Measurements from ENCODE around the gene TMEM138.

The TMEM138 gene

DNA sequence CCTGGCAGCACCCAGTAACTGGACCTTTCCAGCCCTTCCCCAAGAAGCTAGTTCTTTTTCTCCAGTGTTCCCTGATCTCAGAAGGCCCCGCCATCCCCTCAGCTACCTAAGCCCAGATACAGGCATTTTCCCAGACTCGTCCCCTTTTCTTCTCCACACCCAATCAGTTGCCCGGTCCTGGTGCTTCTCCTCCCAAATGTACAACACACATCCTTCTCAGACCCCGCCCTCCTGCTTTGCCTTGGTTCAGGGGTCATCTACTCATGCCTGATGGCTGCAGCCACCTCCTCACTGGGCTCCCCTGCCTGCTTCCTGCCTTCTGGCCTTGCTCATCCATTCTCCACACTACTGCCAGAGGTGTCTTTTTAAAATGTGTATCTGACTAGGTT is 22.7 kb upstream of the TMEM138 start:
- Histone ChIP-seq H2BK15ac (replicated peaks; ENCODE audit: low read depth) (no peak overlapping the region), H3K56ac (ENCODE audit: low read length) (no peak overlapping the region), H3K4me2 (ENCODE audit: low read length) (no peak overlapping the region), H3K4ac (ENCODE audit: low read depth, low read length) (no peak overlapping the region), H3K23ac (ENCODE audit: low read length) (no peak overlapping the region), H2AK5ac (ENCODE audit: low read length) (no peak overlapping the region), H4K8ac (ENCODE audit: low read depth, low read length) (no peak overlapping the region), H3K79me2 (ENCODE audit: control insufficient read depth, insufficient read depth, low read length) (no peaks in the 10 kb centered on the region), H3K36me3 (ENCODE audit: control insufficient read depth, insufficient read depth, low read length) (no peaks in the 10 kb centered on the region), H3K9ac (ENCODE audit: low read length) (no peak overlapping the region), H3K27ac (ENCODE audit: low read depth, low read length) (no peak overlapping the region), H3K4me3 (ENCODE audit: low read length) (no peak overlapping the region), H3K18ac (ENCODE audit: low read length) (no peak overlapping the region), H3K27me3 (ENCODE audit: insufficient read depth, low read length, poor library complexity) (no peaks in the 10 kb centered on the region), H2BK5ac (ENCODE audit: low read length) (no peak overlapping the region), H3K4me1 (ENCODE audit: control insufficient read depth, low read depth, low read length) (no peaks in the 10 kb centered on the region), H3K79me1 (ENCODE audit: low read length) (no peaks in the 10 kb centered on the region), H4K5ac (ENCODE audit: low read length) (no peak overlapping the region), H2BK120ac (ENCODE audit: low read depth, low read length) (no peak overlapping the region)
- no peak for DNase-seq
- WGBS (ENCODE audit: extremely low coverage, insufficient coverage, low lambda C conversion rate): no CpG with 5 or more reads among the region's 4 CpGs

DNA sequence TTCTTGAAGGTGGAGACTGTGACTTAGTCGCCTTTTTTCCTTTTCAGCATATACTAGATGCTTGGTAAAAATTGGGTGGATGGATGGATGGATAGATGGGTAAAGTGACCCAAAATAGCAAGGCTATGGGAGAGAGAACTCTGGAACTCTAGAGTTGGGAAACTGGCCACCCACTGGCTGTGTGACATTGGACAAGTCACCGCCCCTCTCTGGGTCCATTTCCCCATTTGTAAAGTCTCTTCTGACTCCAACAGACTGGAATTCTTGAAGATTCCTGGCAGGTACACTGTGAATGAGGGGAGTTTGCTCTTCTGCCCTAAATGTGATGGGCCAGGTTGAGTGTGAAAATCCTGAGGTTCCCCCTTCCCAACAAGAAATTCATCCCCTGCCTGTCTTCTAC is 21.2 kb upstream of the TMEM138 start:
- no peak overlapping the region for H3K18ac ChIP-seq (ENCODE audit: low read length)
- no peaks in the 10 kb centered on the region for H3K79me2 ChIP-seq (ENCODE audit: control insufficient read depth, insufficient read depth, low read length)
- H2BK120ac ChIP-seq (ENCODE audit: low read depth, low read length): no peak overlapping the region
- no peak overlapping the region for H3K4me2 ChIP-seq (ENCODE audit: low read length)
- H4K8ac ChIP-seq (ENCODE audit: low read depth, low read length): no peak overlapping the region
- H3K56ac ChIP-seq (ENCODE audit: low read length): no peak overlapping the region
- no peaks in the 10 kb centered on the region for H3K27me3 ChIP-seq (ENCODE audit: insufficient read depth, low read length, poor library complexity)
- no peaks in the 10 kb centered on the region for H3K79me1 ChIP-seq (ENCODE audit: low read length)
- H3K4me1 ChIP-seq (ENCODE audit: control insufficient read depth, low read depth, low read length): no peaks in the 10 kb centered on the region
- H2AK5ac ChIP-seq (ENCODE audit: low read length): no peak overlapping the region
- no peak overlapping the region for H3K4me3 ChIP-seq (ENCODE audit: low read length)
- H2BK15ac ChIP-seq (replicated peaks; ENCODE audit: low read depth): no peak overlapping the region
- no peak overlapping the region for H3K4ac ChIP-seq (ENCODE audit: low read depth, low read length)
- no CpG with 5 or more reads among the region's 2 CpGs for WGBS (ENCODE audit: extremely low coverage, insufficient coverage, low lambda C conversion rate)
- no peak for DNase-seq
- no peak overlapping the region for H3K23ac ChIP-seq (ENCODE audit: low read length)
- H4K5ac ChIP-seq (ENCODE audit: low read length): no peak overlapping the region
- H3K9ac ChIP-seq (ENCODE audit: low read length): no peak overlapping the region
- no peak overlapping the region for H3K27ac ChIP-seq (ENCODE audit: low read depth, low read length)
- no peak overlapping the region for H2BK5ac ChIP-seq (ENCODE audit: low read length)
- no peaks in the 10 kb centered on the region for H3K36me3 ChIP-seq (ENCODE audit: control insufficient read depth, insufficient read depth, low read length)

DNA sequence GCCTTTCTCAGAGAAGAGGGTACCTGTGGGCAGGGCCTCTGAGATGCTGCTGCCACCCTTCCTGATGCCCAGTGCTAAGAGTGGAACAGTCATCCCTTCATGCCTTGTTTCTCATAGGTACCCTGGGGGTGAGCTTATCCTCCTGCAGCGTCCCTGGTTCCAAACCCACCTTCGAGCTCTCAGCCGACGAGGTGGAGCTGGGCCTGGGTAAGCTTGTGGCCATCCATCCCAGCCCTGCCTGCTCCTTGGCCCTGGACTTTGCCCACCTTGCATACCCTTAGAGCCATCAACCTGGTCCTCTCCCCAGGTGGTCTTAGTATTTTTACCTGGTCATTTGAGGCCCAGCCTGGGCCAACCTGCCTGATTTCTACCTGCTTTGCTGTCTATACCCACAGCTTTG is 20.5 kb upstream of the TMEM138 start:
- no peaks in the 10 kb centered on the region for H3K36me3 ChIP-seq (ENCODE audit: control insufficient read depth, insufficient read depth, low read length)
- H3K79me1 ChIP-seq (ENCODE audit: low read length): no peaks in the 10 kb centered on the region
- H3K23ac ChIP-seq (ENCODE audit: low read length): no peak overlapping the region
- no peak overlapping the region for H3K56ac ChIP-seq (ENCODE audit: low read length)
- H2BK120ac ChIP-seq (ENCODE audit: low read depth, low read length): no peak overlapping the region
- H2BK15ac ChIP-seq (replicated peaks; ENCODE audit: low read depth): no peak overlapping the region
- H3K18ac ChIP-seq (ENCODE audit: low read length): no peak overlapping the region
- no peak for DNase-seq
- no peaks in the 10 kb centered on the region for H3K79me2 ChIP-seq (ENCODE audit: control insufficient read depth, insufficient read depth, low read length)
- no peak overlapping the region for H3K27ac ChIP-seq (ENCODE audit: low read depth, low read length)
- H4K8ac ChIP-seq (ENCODE audit: low read depth, low read length): no peak overlapping the region
- WGBS (ENCODE audit: extremely low coverage, insufficient coverage, low lambda C conversion rate): no CpG with 5 or more reads among the region's 4 CpGs
- H3K4ac ChIP-seq (ENCODE audit: low read depth, low read length): no peak overlapping the region
- no peak overlapping the region for H2AK5ac ChIP-seq (ENCODE audit: low read length)
- H3K4me1 ChIP-seq (ENCODE audit: control insufficient read depth, low read depth, low read length): no peaks in the 10 kb centered on the region
- no peak overlapping the region for H4K5ac ChIP-seq (ENCODE audit: low read length)
- no peak overlapping the region for H3K4me3 ChIP-seq (ENCODE audit: low read length)
- H2BK5ac ChIP-seq (ENCODE audit: low read length): no peak overlapping the region
- no peak overlapping the region for H3K9ac ChIP-seq (ENCODE audit: low read length)
- no peak overlapping the region for H3K4me2 ChIP-seq (ENCODE audit: low read length)
- H3K27me3 ChIP-seq (ENCODE audit: insufficient read depth, low read length, poor library complexity): no peaks in the 10 kb centered on the region

DNA sequence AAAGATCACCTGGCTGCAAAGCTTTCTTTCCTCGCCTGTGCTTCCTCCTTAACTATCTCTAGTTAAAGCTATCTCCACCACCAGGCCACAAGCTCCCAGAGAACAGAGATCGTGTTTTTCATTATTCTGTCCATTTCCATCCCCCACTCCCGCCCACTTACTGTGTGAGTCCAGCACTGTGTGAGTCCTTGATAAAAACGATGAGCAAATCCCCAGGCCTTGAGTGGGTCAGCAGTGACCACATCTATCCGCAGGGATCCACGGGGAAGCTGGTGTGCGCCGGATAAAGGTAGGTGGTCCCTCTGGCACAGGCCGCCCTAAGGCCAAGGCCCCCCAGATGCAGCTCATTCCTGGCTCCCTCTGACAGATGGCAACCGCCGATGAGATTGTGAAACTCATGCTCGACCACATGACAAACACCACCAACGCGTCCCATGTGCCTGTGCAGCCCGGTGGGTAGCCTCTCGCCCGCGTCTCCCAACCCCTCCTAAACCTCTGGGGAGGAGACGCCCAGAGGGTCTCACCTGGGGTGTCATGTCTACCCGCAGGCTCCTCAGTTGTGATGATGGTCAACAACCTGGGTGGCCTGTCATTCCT is 19.9 kb upstream of the TMEM138 start:
- Histone ChIP-seq H3K4me3 (ENCODE audit: low read length) (no peak overlapping the region), H3K9ac (ENCODE audit: low read length) (no peak overlapping the region), H2AK5ac (ENCODE audit: low read length) (no peak overlapping the region), H3K27me3 (ENCODE audit: insufficient read depth, low read length, poor library complexity) (no peaks in the 10 kb centered on the region), H4K8ac (ENCODE audit: low read depth, low read length) (no peak overlapping the region), H3K56ac (ENCODE audit: low read length) (no peak overlapping the region), H3K79me2 (ENCODE audit: control insufficient read depth, insufficient read depth, low read length) (no peaks in the 10 kb centered on the region), H4K5ac (ENCODE audit: low read length) (no peak overlapping the region), H3K27ac (ENCODE audit: low read depth, low read length) (no peak overlapping the region), H3K23ac (ENCODE audit: low read length) (no peak overlapping the region), H3K18ac (ENCODE audit: low read length) (no peak overlapping the region), H3K4me1 (ENCODE audit: control insufficient read depth, low read depth, low read length) (no peaks in the 10 kb centered on the region), H2BK5ac (ENCODE audit: low read length) (no peak overlapping the region), H2BK120ac (ENCODE audit: low read depth, low read length) (no peak overlapping the region), H2BK15ac (replicated peaks; ENCODE audit: low read depth) (no peak overlapping the region), H3K4ac (ENCODE audit: low read depth, low read length) (no peak overlapping the region), H3K36me3 (ENCODE audit: control insufficient read depth, insufficient read depth, low read length) (no peaks in the 10 kb centered on the region), H3K79me1 (ENCODE audit: low read length) (no peaks in the 10 kb centered on the region), H3K4me2 (ENCODE audit: low read length) (no peak overlapping the region)
- no peak for DNase-seq
- no CpG with 5 or more reads among the region's 20 CpGs for WGBS (ENCODE audit: extremely low coverage, insufficient coverage, low lambda C conversion rate)

DNA sequence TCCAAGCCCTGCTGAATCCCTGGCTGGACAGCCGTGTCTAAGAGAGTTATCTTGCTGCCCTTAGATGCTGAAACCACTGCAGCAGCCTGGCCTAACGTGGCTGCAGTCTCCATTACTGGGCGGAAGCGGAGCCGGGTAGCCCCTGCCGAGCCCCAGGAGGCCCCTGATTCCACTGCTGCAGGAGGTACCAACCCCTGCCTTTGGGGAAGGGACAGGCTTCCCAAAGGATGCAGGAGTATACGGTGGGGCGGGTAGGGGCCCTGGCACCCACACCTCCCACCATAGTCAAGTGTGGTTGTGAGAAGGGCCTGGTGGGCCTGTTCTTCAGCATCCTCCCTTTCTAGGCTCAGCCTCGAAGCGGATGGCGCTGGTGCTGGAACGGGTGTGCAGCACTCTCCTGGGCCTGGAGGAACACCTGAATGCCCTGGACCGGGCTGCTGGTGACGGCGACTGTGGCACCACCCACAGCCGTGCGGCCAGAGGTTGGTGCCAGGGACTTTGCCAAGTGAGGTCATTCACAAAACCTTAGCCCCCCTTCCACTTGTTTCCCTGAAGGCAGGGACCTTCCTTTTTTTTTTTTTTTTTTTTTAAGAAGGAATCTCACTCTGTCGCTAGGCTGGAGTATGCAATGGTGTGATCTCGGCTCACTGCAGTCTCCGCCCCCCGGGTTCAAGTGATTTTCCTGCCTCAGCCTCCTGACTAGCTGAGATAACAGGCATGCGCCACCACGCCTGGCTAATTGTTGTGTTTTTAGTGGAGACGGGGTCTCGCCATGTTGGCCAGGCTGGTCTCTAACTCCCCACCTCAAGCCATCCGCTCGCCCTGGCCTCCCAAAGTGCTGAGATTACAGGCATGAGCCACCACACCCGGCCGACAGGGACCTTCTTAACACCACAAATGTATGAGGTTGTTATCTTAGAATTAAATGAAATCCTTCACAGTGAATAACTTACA is 18.1 kb upstream of the TMEM138 start:
- no peak overlapping the region for H3K4me2 ChIP-seq (ENCODE audit: low read length)
- no peak overlapping the region for H3K27ac ChIP-seq (ENCODE audit: low read depth, low read length)
- no peak overlapping the region for H2BK15ac ChIP-seq (replicated peaks; ENCODE audit: low read depth)
- H3K79me1 ChIP-seq (ENCODE audit: low read length): no peaks in the 10 kb centered on the region
- H3K4me3 ChIP-seq (ENCODE audit: low read length): no peak overlapping the region
- WGBS (ENCODE audit: extremely low coverage, insufficient coverage, low lambda C conversion rate): no CpG with 5 or more reads among the region's 29 CpGs
- no peak overlapping the region for H3K4ac ChIP-seq (ENCODE audit: low read depth, low read length)
- H3K4me1 ChIP-seq (ENCODE audit: control insufficient read depth, low read depth, low read length): no peaks in the 10 kb centered on the region
- no peaks in the 10 kb centered on the region for H3K27me3 ChIP-seq (ENCODE audit: insufficient read depth, low read length, poor library complexity)
- peaks cover 2% of the 10 kb centered on the region for H3K36me3 ChIP-seq (ENCODE audit: control insufficient read depth, insufficient read depth, low read length)
- no peak for DNase-seq
- no peak overlapping the region for H3K56ac ChIP-seq (ENCODE audit: low read length)
- no peak overlapping the region for H4K8ac ChIP-seq (ENCODE audit: low read depth, low read length)
- no peak overlapping the region for H2AK5ac ChIP-seq (ENCODE audit: low read length)
- no peak overlapping the region for H3K9ac ChIP-seq (ENCODE audit: low read length)
- no peak overlapping the region for H3K18ac ChIP-seq (ENCODE audit: low read length)
- H3K79me2 ChIP-seq (ENCODE audit: control insufficient read depth, insufficient read depth, low read length): no peaks in the 10 kb centered on the region
- no peak overlapping the region for H2BK5ac ChIP-seq (ENCODE audit: low read length)
- H4K5ac ChIP-seq (ENCODE audit: low read length): no peak overlapping the region
- no peak overlapping the region for H2BK120ac ChIP-seq (ENCODE audit: low read depth, low read length)
- no peak overlapping the region for H3K23ac ChIP-seq (ENCODE audit: low read length)
